HFF-Myc (cell line): ENCODE results near the gene EPHA8.

ENCODE experiments used
- DNase-seq: peaks from one replicate; pipeline ENCODE4 v3.0.0-alpha.2; 2011; ENCODE audit warnings: low read depth; ENCODE audit errors: extremely low read depth
- H3K4me3 ChIP-seq: replicated peaks from 2 replicates; pipeline ENCODE4 v1.5.1; 2011; ENCODE audit warnings: low read depth, mild to moderate bottlenecking, control low read depth, low read length
- TF ChIP-seq, protein P1 (sequence below): IDR thresholded peaks from 2 replicates; pipeline ENCODE4 v1.5.1; 2012; ENCODE audit warnings: mild to moderate bottlenecking, low read depth, low read length, control low read depth; ENCODE audit errors: missing control alignments

Gene EPHA8

DNA sequence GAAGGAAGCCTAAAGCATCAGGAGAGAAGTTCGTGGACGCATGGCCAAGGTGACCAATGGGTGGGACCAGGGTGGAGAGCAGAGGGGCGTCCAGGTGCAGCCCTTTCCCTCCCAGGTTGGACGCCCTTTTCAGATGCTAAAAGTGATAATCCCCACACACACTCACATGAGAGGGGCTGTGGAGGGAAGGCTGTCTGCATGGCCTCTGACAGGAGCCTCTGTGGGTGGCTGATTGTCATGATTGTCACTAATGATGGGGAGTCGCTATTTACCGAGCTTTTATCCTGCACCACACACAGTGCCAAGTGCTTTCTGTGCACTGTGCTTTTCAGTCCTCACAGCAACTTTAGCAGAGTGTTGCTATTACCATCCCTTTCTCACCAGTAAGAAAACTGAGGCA, 46.0 kb downstream of the EPHA8 start:
- TF ChIP-seq, protein P1, sequence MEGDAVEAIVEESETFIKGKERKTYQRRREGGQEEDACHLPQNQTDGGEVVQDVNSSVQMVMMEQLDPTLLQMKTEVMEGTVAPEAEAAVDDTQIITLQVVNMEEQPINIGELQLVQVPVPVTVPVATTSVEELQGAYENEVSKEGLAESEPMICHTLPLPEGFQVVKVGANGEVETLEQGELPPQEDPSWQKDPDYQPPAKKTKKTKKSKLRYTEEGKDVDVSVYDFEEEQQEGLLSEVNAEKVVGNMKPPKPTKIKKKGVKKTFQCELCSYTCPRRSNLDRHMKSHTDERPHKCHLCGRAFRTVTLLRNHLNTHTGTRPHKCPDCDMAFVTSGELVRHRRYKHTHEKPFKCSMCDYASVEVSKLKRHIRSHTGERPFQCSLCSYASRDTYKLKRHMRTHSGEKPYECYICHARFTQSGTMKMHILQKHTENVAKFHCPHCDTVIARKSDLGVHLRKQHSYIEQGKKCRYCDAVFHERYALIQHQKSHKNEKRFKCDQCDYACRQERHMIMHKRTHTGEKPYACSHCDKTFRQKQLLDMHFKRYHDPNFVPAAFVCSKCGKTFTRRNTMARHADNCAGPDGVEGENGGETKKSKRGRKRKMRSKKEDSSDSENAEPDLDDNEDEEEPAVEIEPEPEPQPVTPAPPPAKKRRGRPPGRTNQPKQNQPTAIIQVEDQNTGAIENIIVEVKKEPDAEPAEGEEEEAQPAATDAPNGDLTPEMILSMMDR, result no peak
- H3K4me3 ChIP-seq, result no peak overlapping the region
- no peak for DNase-seq

DNA sequence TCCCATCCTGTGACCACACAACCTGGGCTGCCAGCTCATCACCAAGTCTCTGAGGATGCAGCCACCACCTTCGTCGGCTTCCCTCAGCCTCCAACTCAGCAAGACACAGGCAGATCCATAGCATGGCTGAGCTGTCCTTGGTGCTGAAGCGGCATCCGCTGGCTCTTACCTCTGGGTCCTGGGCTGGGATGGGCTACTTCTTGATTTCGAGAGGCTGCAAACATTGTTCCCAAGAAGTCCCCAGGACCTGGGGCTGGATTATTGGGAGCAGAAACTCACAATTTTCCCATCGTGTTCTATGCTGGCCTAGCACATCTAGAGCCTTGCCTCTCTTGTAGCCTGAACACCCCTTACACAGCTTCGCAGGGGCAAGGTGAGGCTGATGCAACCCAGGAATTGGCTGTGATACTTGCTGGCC, 48.2 kb downstream of the EPHA8 start:
- TF ChIP-seq, protein P1, result no peak
- DNase-seq, result peak; percentile 19
- no peak overlapping the region for H3K4me3 ChIP-seq

DNA sequence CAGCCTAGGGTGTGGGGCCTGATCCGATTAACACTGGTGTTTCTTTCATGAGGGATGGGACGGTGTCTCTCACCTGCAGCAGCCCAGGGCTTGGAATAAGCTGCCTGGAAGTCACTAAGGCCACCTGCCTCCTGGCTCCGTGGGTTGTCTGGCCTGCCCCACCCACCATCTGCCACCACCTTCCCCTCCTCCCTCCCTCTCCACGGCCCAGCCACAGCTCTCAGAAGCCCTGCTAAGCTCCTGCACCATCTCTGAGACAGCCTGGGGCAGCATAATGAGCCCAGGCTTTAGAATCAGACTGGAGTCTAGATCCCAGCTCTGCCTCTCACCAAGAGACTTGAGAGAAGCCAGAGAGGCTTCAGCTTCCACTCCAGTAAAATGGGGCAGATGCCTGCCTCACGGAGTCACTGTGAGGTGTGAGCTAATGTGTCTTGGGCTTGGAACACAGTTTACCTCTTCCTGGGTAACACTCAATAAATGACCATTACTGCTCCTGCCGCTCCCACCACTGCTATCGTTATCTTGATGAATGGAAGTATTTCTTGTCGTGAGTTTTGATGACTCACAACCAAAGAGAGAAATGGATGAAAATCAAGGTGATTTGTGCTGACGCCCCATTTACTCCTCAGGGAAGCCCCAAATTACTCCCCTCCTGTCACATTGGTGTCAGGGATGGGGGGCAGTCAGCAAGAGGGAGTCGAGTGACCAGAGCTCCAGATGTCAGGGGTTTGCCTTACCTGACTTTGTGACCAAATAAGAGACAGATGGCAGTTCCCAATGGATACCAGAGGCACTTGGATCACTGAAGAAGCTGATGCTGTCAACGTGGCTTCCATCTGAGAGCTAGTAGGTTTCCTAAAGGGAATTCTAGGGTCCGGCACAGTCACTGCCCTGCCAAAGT, 49.6 kb downstream of the EPHA8 start:
- TF ChIP-seq, protein P1, result no peak
- H3K4me3 ChIP-seq, result no peak overlapping the region
- no peak for DNase-seq

DNA sequence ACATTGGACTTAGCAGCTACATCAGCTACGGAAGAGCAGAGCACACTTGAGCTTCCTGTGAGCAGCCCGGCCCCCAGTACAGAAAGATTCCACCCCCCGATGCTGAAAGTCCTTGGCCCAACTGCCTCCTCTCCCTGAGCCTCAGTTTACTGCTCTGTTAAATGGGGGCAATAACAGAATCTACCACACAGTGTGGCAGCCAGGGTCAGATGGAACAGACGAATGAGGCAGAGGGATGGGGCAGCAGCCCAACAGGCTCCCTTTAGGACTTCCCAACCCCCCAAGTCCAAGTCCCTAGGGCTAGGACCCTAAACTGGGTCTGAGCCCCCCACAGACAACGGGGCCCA, 50.3 kb downstream of the EPHA8 start:
- DNase-seq, result no peak
- no peak overlapping the region for H3K4me3 ChIP-seq
- TF ChIP-seq, protein P1, result no peak

DNA sequence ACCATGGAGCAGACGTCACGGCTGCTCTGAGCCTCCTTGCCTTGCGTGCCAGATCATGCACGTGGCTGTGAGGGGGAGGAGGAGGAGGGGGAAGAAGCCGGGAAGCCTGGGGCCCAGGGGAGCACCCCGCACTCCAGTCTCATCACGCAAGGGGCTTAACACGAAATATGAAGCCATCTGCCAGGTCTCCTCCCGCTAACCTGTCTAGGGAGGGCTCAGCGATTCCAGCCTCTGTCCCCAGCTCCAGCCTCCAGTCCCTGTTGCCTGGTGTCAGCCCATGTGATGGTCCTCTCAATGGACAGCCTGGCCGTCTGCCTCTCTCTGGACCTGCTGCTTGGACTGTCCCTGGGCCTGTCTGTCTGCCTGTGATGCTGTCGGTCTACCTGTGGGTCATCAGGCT, 50.7 kb downstream of the EPHA8 start:
- TF ChIP-seq, protein P1, result no peak
- DNase-seq, result no peak
- H3K4me3 ChIP-seq, result no peak overlapping the region

DNA sequence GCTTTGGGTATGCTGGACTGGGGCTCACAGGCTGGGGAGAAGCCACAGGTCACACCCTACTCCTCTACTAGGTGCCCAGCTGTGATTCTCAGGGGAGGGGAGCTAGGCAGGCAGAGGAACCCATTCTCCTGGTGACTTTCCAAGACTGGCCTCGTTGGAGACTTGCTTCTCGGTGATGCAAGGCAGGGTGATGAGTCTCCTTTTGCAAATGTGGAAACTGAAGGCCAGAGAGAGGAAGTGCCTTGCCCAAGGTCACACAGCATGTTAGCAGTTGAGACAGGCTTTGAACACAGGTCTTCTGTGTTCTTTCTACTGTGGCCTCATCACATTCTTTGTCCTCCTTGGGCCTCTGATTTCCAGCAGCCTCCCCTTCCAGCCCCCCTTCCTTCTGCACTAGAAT, 52.6 kb downstream of the EPHA8 start:
- TF ChIP-seq, protein P1, result no peak
- no peak for DNase-seq
- H3K4me3 ChIP-seq, result no peak overlapping the region
